CD14-positive monocyte (primary cell): ENCODE results near the gene WARS2. TPM values are rescaled to one million over a fixed set of nuclear protein-coding genes. Genes with fewer than 3 reads are reported as not detected.

Experiments
- DNase-seq, 3 donors: peaks; one replicate each; pipeline ENCODE4 v3.0.0-alpha.2; 2011 to 2022
- H2AFZ ChIP-seq: 2 replicates; pipeline ENCODE4 v1.6.0; 2012; ENCODE audit warnings: mild to moderate bottlenecking, low read depth, low read length, inconsistent platforms; ENCODE audit not compliant: insufficient read depth, poor library complexity, severe bottlenecking
- H3K27ac ChIP-seq, 2 donors: 1 replicate in 1 of 2; 2 replicates in 1 of 2; pipeline ENCODE4 v1.5.1; 2012 to 2013; ENCODE audit warnings: low read length in 2 of 2, control low read depth in 1 of 2, inconsistent platforms in 1 of 2, low read depth in 1 of 2, mild to moderate bottlenecking in 1 of 2
- H3K27me3 ChIP-seq, 2 donors: one replicate each; pipeline versions ENCODE4 v1.6.0 to v1.6.1; 2011 to 2013; ENCODE audit warnings: low read length in 2 of 2; ENCODE audit not compliant: control insufficient read depth in 2 of 2, insufficient read depth in 2 of 2
- H3K36me3 ChIP-seq, 2 donors: replicated peaks in 1 of 2; 1 replicate in 1 of 2; 2 replicates in 1 of 2; pipeline versions ENCODE4 v1.5.1 to v1.6.1; 2012 to 2013; ENCODE audit warnings: low read length in 2 of 2, control low read depth in 1 of 2, inconsistent platforms in 1 of 2, mild to moderate bottlenecking in 1 of 2; ENCODE audit not compliant: insufficient read depth in 2 of 2, control insufficient read depth in 1 of 2
- H3K4me1 ChIP-seq, 2 donors: 1 replicate in 1 of 2; 2 replicates in 1 of 2; pipeline versions ENCODE4 v1.5.1 to v1.6.1; 2012 to 2013; ENCODE audit warnings: low read length in 2 of 2, control low read depth in 1 of 2, inconsistent platforms in 1 of 2, mild to moderate bottlenecking in 1 of 2, moderate library complexity in 1 of 2; ENCODE audit not compliant: insufficient read depth in 2 of 2, control insufficient read depth in 1 of 2
- H3K4me2 ChIP-seq: replicated peaks from 2 replicates; pipeline ENCODE3; 2012; ENCODE audit warnings: low read length, moderate library complexity, mild to moderate bottlenecking; ENCODE audit not compliant: poor library complexity, severe bottlenecking; ENCODE audit errors: extremely low read depth
- H3K4me3 ChIP-seq, 3 experiments: fragments of 200-600 bp in 1 of 3; sonication (generic) in 1 of 3; replicated peaks in 1 of 3; 1 replicate in 2 of 3; 2 replicates in 1 of 3; pipeline ENCODE4 v1.5.1; 2011 to 2013; ENCODE audit warnings: low read length in 3 of 3, mild to moderate bottlenecking in 3 of 3, control low read depth in 2 of 3, low read depth in 2 of 3, inconsistent platforms in 1 of 3, moderate library complexity in 1 of 3
- H3K79me2 ChIP-seq: 2 replicates; pipeline ENCODE4 v1.6.0; 2012; ENCODE audit warnings: mild to moderate bottlenecking, control low read depth, inconsistent platforms, low read length, moderate library complexity; ENCODE audit not compliant: insufficient read depth
- H3K9ac ChIP-seq: 2 replicates; pipeline ENCODE4 v1.6.0; 2017; ENCODE audit warnings: low read length, mild to moderate bottlenecking; ENCODE audit not compliant: insufficient read depth, poor library complexity, severe bottlenecking
- H3K9me3 ChIP-seq, 2 donors: replicated peaks in 1 of 2; 1 replicate in 1 of 2; 2 replicates in 1 of 2; pipeline versions ENCODE4 v1.5.1 to v1.6.1; 2012 to 2013; ENCODE audit warnings: low read length in 2 of 2, control low read depth in 1 of 2; ENCODE audit not compliant: control insufficient read depth in 1 of 2, insufficient read depth in 1 of 2
- H4K20me1 ChIP-seq: 2 replicates; pipeline ENCODE4 v1.6.0; 2012; ENCODE audit warnings: mild to moderate bottlenecking, low read length, control low read depth, moderate library complexity; ENCODE audit not compliant: insufficient read depth
- H3K27ac Mint-ChIP-seq, 7 donors: one replicate each; pipeline ENCODE4 v1.8.0; 2020; ENCODE audit warnings: mild to moderate bottlenecking in 7 of 7, mixed read lengths in 7 of 7, moderate library complexity in 6 of 7, inconsistent platforms in 2 of 7
- H3K27me3 Mint-ChIP-seq, 3 donors: one replicate each; pipeline ENCODE4 v1.8.0; 2021 to 2022; ENCODE audit warnings: low read depth in 3 of 3, mild to moderate bottlenecking in 3 of 3, mixed read lengths in 3 of 3, moderate library complexity in 3 of 3, inconsistent platforms in 1 of 3
- H3K36me3 Mint-ChIP-seq, 2 donors: one replicate each; pipeline ENCODE4 v1.8.0; 2020; ENCODE audit warnings: mixed read lengths in 2 of 2, inconsistent platforms in 1 of 2, mild to moderate bottlenecking in 1 of 2
- H3K4me1 Mint-ChIP-seq: one replicate; pipeline ENCODE4 v1.8.0; 2020; ENCODE audit warnings: mild to moderate bottlenecking, mixed read lengths
- H3K4me3 Mint-ChIP-seq, 2 donors: one replicate each; pipeline ENCODE4 v1.8.0; 2020; ENCODE audit warnings: mild to moderate bottlenecking in 2 of 2, mixed read lengths in 2 of 2, moderate library complexity in 1 of 2
- H3K9me3 Mint-ChIP-seq, 7 donors: one replicate each; pipeline ENCODE4 v1.8.0; 2020 to 2022; ENCODE audit warnings: mixed read lengths in 7 of 7, mild to moderate bottlenecking in 6 of 7, moderate library complexity in 6 of 7, inconsistent platforms in 2 of 7
- WGBS: methylation state at CpG from one replicate; pipeline ENCODE4 v1.1.5; 2013; ENCODE audit warnings: missing lambda C conversion rate; ENCODE audit not compliant: insufficient coverage; 5-methylcytosine and 5-hydroxymethylcytosine counted together
- intact Hi-C, 2 donors: fragments of 100-400 bp; cut with micrococcal nuclease; formaldehyde crosslinking; loops; one replicate each; pipeline versions ENCODE4 v1.15.0 to v1.15.1; 2023
- polyA plus RNA-seq, 3 donors: library from polyadenylated mRNA; depleted of rRNA in 1 of 3; unstranded in 2 of 3; stranded (reverse) in 1 of 3; fragments of 300-500 nt in 2 of 3; fragments of >200 nt in 1 of 3; fragmentation: Illumina TruSeq in 2 of 3; gene quantifications; 1 replicate in 2 of 3; 2 replicates in 1 of 3; pipeline ENCODE4 v1.2.3, GENCODE V29; 2012 to 2021
- TF ChIP-seq, protein P1 (sequence below): fragments of 200-600 bp; IDR thresholded peaks from one replicate; pipeline ENCODE4 v1.8.0; 2022; ENCODE audit warnings: antibody characterized with exemption, mild to moderate bottlenecking

The WARS2 gene
- polyA plus RNA-seq, 3 donors = 4.6 to 5.1 (median 4.7) TPM

GRCh38 chr1:119011706-119012105, 128.7 kb downstream of the WARS2 start:
- Mint-ChIP-seq H3K9me3 (peaks cover 0 to 14% (median 4%) of the 10 kb centered on the region in 7 donors), H3K4me1 (peaks cover 11% of the 10 kb centered on the region), H3K36me3 (peaks cover 0 to 3% of the 10 kb centered on the region in 2 donors), H3K27me3 (peaks cover 39 to 56% (median 48%) of the 10 kb centered on the region in 3 donors), H3K4me3 (no peak overlapping the region), H3K27ac (no peak overlapping the region)
- Histone ChIP-seq H3K27ac (no peak overlapping the region), H3K27me3 (peaks cover 53 to 58% of the 10 kb centered on the region in 2 donors), H3K36me3 (no peaks in the 10 kb centered on the region), H3K4me3 (no peak overlapping the region), H3K79me2 (no peaks in the 10 kb centered on the region), H2AFZ (no peak overlapping the region), H3K9me3 (peaks cover 0 to 3% of the 10 kb centered on the region in 2 donors), H3K4me2 (no peak overlapping the region), H3K4me1 (peaks cover 11 to 14% of the 10 kb centered on the region in 2 donors), H3K9ac (no peak overlapping the region), H4K20me1 (no peaks in the 10 kb centered on the region)
- TF ChIP-seq, protein P1, sequence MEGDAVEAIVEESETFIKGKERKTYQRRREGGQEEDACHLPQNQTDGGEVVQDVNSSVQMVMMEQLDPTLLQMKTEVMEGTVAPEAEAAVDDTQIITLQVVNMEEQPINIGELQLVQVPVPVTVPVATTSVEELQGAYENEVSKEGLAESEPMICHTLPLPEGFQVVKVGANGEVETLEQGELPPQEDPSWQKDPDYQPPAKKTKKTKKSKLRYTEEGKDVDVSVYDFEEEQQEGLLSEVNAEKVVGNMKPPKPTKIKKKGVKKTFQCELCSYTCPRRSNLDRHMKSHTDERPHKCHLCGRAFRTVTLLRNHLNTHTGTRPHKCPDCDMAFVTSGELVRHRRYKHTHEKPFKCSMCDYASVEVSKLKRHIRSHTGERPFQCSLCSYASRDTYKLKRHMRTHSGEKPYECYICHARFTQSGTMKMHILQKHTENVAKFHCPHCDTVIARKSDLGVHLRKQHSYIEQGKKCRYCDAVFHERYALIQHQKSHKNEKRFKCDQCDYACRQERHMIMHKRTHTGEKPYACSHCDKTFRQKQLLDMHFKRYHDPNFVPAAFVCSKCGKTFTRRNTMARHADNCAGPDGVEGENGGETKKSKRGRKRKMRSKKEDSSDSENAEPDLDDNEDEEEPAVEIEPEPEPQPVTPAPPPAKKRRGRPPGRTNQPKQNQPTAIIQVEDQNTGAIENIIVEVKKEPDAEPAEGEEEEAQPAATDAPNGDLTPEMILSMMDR = no peak
- intact Hi-C loops = no loop called here
- no peak for DNase-seq
- no CpG with 5 or more reads among the region's 3 CpGs for WGBS

GRCh38 chr1:119011116-119011515, 129.3 kb downstream of the WARS2 start:
- WGBS = no CpG with 5 or more reads among the region's 2 CpGs
- Histone ChIP-seq H2AFZ (no peak overlapping the region), H3K4me1 (peaks cover 11 to 14% of the 10 kb centered on the region in 2 donors), H4K20me1 (no peaks in the 10 kb centered on the region), H3K27me3 (peaks cover 59 to 63% of the 10 kb centered on the region in 2 donors), H3K9me3 (peaks cover 3 to 4% of the 10 kb centered on the region in 2 donors), H3K36me3 (no peaks in the 10 kb centered on the region), H3K4me2 (no peak overlapping the region), H3K79me2 (no peaks in the 10 kb centered on the region), H3K27ac (no peak overlapping the region), H3K9ac (no peak overlapping the region), H3K4me3 (no peak overlapping the region)
- H3K9me3 Mint-ChIP-seq = peaks cover 2 to 16% (median 9%) of the 10 kb centered on the region in 7 donors
- H3K27me3 Mint-ChIP-seq = peaks cover 45 to 62% (median 54%) of the 10 kb centered on the region in 3 donors
- TF ChIP-seq, protein P1 = no peak
- intact Hi-C loops = no loop called here
- no peak overlapping the region for H3K4me3 Mint-ChIP-seq
- H3K4me1 Mint-ChIP-seq = peaks cover 14% of the 10 kb centered on the region
- H3K27ac Mint-ChIP-seq = no peak overlapping the region
- H3K36me3 Mint-ChIP-seq = peaks cover 0 to 5% of the 10 kb centered on the region in 2 donors
- DNase-seq = no peak
